KBM-7 (cell line): ENCODE measurements around the gene CA10.

ENCODE experiments used
- DNase-seq: peaks from one replicate; pipeline ENCODE4 v3.0.0-alpha.2; 2015
- in situ Hi-C: fragments of 300-500 bp; cut with MboI; formaldehyde crosslinking; loops from 2 replicates; pipeline ENCODE4 v1.14.3; 2020; ENCODE audit warnings: low sequenced_read_pairs, low pct_unique_long_range_greater_than_20kb, mixed read lengths

CA10 gene

DNA sequence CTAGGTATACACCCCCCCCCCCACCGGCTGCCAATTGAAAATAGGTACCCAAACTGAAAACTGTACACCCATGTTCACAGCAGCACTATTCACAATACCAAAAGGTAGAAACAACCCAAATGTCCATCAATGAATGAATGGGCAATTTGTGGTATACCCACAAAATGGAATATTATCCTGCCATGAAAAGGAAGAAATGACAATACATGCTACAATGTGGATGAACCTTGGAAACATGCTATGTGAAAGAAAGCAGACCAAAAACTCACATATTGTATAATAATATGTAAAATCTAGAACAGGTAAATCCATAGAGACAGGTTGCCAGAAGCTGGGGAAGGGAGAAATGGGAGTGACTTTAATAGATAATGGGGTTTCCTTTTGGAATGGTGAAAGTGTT is 480.6 kb downstream of the CA10 start:
- in situ Hi-C loops: no loop called here

GRCh38 chr17:51676691-51677487 is 481.6 kb downstream of the CA10 start:
- in situ Hi-C loops: no loop called here

More for the DNA sequence above, 480.6 kb downstream of the CA10 start:
- no peak for DNase-seq

DNA sequence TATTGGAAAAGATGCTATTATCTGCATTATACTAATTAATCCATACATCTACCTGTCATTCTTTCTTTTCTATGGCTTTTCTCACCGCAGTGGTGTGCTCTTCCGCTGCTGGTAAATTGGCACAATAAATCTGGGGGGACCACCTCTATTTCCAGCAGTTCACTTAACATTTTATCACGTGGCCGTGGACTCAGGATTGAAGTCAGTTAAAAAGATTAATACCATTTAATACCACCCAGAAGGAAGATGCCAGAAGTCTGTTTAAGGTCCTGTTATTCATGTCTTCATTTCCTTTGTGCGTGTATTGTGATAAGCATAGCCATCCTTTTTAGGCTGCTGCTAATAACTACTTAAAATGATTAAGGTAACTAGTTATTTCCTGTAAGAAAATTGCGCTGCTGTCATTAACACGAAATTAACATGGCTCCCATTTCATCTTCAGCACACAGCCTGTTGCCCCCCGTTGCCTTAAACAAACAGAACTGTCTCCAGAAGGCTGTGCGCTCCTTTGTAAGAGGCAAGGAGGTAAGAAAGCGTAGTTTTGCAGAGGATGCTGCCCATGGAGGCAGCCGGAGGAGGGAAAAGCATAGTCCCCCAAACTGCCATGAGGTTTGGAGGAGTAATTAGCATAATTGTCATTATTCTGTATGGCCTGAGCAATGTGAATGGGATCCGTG is 483.8 kb downstream of the CA10 start:
- in situ Hi-C loops: no loop called here
- DNase-seq: no peak

More at GRCh38 chr17:51676691-51677487, 481.6 kb downstream of the CA10 start:
- DNase-seq: no peak

- in situ Hi-C loops: no loop called here
- no peak for DNase-seq
These were observed 485.4 kb downstream of the CA10 start for GRCh38 chr17:51673070-51673469.

GRCh38 chr17:51672065-51672464 is 486.4 kb downstream of the CA10 start:
- no peak for DNase-seq
- in situ Hi-C loops: no loop called here

DNA sequence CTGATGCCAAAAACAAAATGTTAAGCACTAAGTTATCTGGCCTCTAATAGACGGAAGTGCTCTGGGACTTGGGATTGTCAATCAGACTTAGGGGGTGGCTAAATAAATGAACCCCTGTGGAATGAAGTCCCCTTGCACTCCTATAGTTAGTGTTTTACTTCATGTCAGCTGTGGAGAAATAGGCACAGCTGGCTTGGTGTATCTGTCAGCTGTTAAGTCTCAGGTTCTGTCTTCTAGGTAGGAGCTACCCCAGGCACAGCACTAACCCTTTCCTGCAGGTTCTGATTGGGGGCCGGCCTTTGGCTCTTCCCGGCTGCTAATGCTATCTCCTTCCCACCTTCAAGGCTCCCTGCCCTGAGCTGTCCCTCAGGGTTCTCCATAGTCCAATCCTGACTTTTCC is 487.6 kb downstream of the CA10 start:
- DNase-seq: no peak
- in situ Hi-C loops: no loop called here

DNA sequence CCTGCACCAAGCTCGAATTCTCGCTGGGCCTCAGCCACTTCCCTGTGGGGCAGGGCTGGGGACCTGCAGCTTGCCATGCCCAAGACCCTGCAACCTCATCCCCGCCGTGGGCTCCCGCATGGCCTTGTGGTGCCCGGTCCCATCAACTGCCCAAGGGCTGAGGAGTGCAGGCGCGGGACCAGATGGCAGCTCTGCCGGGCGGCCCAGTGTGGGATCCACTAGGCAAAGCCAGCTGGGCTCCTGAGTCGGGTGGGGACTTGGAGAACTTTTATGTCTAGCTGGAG is 489.6 kb downstream of the CA10 start:
- in situ Hi-C loops: no loop called here
- no peak for DNase-seq

DNA sequence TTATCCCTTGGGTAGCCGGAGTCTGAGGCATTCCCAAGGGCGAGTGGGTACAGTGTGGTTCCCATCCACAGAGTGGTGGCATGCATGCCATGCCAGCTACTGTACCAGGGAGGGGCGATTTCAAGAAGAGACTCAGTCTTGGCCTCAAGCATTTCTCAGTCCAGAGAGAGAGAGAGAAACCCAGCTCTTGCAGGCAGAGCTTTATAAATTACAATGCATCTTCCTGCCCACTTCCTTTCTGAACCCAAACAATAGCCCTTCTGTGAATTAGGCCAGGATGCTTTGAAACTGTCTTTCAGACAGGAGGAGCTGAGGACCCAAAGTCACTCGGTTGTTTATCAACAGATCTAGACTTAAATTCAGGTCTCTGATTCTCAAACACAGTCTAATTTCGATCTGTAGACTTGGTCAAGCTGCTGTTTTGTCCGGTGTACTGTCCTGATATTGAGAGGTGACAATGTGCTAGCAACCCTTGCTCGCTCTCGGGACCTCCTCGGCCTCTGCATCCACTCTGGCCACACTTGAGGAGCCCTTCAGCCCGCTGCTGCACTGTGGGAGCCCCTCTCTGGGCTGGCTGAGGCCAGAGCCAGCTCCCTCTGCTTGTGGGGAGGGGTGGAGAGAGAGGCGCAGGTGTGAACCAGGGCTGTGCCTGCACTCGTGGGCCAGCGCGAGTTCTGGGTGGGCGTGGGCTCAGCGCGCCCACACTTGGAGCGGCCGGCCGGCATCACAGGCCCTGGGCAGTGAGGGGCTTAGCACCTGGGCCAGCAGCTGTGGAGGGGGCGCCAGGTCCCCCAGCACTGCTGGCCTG is 490.2 kb downstream of the CA10 start:
- in situ Hi-C loops: no loop called here
- DNase-seq: no peak

DNA sequence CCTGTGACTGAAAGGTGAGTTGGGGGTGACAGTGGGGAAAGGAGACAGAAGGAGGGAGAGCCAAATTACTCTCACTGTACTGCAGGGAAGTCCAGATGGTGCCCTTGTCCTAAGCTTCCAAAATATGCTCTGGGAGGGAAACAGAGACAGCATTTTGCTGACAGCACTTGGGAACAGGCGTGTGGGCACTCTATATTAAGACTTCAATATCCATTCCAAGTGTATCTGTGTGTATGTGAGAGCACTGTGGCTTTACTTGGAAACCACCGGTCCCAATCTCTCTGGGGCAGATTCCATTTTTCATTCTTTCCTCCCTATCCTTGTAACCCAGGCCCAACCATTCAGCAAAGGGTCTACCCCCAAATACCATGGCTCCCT is 490.8 kb downstream of the CA10 start:
- no peak for DNase-seq
- in situ Hi-C loops: no loop called here

GRCh38 chr17:51666971-51667705 is 491.4 kb downstream of the CA10 start:
- no peak for DNase-seq
- in situ Hi-C loops: no loop called here

DNA sequence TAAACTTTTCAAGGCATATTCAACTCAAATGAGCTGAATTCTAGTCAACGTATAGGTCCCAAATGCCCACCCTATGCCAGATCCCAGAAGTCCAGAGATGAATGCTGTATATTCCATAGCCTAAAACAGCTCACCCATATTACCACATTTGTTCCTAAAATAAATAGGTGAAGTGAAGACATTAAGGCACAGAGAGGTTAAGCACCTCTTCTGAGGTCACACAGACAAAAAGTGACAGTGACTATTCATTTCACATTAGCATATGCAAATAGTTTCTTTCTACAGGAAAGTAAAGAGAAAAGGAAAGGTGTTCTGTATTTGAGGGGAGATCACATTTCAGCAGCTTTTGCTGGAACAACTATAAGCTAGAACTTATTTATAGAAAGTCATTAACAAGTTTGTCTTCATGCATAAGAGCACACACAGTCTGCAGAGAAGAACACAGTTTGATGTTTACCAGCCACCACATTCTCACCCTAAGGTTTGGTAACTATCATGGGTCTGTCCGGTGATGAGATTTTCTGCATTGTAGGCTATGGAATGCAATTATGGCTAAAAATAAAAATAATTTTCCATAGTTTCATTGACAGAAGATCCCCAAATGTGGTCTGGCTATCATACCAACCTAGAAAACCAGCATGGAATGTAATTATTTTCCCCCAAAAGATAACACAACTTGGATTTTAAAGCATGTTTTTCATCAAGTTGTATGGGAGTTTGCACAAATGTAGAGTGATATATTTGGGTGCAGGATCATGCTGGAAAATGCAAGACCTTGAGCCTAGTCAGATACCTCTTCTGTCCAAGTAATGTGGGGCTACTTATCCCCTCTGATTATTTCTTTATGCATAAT is 496.1 kb downstream of the CA10 start:
- in situ Hi-C loops: no loop called here
- DNase-seq: no peak

DNA sequence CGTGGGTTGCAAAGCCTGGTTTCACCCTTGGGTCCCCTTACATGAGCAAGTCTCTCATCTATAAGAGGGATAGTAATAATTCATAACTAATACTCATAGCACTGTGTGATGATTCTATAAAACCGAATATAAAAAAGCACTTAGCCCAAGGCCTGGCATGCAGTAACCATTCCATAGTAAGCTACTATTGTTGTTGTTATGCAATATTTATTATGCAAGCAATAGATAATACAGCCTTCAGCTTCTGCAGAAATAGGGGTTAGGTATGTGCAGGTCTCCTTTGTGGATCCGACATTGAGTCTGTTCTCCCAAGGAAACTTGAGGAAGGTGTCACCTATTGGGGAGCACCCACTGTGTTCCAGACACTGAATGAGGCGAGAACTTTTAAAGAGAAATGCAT is 497.1 kb downstream of the CA10 start:
- no peak for DNase-seq
- in situ Hi-C loops: no loop called here

DNA sequence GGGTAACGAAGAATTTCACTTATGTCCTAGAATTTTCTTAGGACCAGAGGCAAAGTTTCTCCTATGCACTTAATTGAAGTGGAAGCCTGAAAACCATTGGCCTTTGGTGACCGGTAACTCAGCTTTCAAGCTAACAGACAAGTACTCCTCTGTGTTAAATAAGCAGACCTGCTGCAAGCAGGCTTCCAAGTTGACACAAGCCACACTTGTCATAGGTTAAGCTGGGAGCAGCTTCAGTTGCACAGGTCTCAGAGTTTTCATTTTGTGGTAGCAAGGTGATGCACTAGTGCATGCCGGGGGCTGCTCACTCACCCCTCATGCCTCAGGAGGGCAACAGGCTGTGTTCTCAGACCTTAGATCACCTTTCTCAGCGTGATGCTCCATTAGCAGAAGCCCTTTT is 498.2 kb downstream of the CA10 start:
- DNase-seq: no peak
- in situ Hi-C loops: no loop called here

DNA sequence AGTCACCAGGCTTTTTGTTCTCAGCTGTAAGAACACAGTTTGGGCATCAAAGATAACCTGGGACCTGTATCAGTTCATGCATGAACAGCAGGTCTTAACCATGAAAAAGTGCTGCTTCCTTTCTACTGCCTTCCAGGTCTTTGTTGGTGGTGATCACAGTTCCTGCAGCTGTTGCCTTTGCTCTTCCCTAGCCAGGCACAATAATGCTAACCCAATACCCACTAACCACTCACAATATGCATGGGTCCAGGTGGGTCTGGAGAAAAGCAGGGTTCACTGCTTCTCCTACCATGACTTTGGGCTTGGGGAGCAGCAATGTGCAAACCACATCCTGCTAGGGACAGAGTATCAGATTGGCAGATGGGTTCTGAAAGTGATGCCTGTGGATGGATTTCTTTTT is 501.3 kb downstream of the CA10 start:
- in situ Hi-C loops: no loop called here

GRCh38 chr17:51653878-51654277 is 504.6 kb downstream of the CA10 start:
- in situ Hi-C loops: no loop called here

More for the DNA sequence above, 501.3 kb downstream of the CA10 start:
- DNase-seq: no peak

GRCh38 chr17:51652529-51652928 is 506.0 kb downstream of the CA10 start:
- in situ Hi-C loops: no loop called here

More at GRCh38 chr17:51653878-51654277, 504.6 kb downstream of the CA10 start:
- DNase-seq: no peak

GRCh38 chr17:51651513-51652298 is 506.8 kb downstream of the CA10 start:
- no peak for DNase-seq
- in situ Hi-C loops: no loop called here

More at GRCh38 chr17:51652529-51652928, 506.0 kb downstream of the CA10 start:
- no peak for DNase-seq

GRCh38 chr17:51650772-51651171 is 507.7 kb downstream of the CA10 start:
- DNase-seq: no peak
- in situ Hi-C loops: no loop called here
